NOMO-1 (cell line): ENCODE data around the gene DENND1A.

Source experiments
- DNase-seq, 2 experiments: peaks; one replicate each; lab custom pipeline; 2025; ENCODE audit not compliant: unreplicated experiment in 2 of 2; lab: John Stamatoyannopoulos, UW

DENND1A gene

DNA sequence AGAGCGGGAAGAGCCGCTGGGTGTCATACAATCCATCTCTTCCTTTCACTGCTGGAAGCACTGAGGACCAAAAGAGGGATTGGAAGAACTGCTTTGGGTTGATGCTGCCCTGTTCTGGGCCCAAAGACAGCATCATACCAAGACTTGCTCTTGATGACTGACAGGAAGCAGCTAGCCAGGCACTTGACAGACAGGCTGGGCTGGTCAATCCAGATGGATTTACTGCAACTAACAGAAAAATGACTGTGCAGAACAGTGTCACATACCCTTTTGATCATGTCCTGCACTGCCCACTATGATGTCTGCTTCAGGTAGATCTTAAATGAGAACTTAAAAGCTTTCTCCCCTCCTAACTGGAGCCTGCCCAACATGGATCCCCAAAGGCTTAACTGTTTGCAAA lies 416.4 kb downstream of the DENND1A start:
- no peak for DNase-seq

DNA sequence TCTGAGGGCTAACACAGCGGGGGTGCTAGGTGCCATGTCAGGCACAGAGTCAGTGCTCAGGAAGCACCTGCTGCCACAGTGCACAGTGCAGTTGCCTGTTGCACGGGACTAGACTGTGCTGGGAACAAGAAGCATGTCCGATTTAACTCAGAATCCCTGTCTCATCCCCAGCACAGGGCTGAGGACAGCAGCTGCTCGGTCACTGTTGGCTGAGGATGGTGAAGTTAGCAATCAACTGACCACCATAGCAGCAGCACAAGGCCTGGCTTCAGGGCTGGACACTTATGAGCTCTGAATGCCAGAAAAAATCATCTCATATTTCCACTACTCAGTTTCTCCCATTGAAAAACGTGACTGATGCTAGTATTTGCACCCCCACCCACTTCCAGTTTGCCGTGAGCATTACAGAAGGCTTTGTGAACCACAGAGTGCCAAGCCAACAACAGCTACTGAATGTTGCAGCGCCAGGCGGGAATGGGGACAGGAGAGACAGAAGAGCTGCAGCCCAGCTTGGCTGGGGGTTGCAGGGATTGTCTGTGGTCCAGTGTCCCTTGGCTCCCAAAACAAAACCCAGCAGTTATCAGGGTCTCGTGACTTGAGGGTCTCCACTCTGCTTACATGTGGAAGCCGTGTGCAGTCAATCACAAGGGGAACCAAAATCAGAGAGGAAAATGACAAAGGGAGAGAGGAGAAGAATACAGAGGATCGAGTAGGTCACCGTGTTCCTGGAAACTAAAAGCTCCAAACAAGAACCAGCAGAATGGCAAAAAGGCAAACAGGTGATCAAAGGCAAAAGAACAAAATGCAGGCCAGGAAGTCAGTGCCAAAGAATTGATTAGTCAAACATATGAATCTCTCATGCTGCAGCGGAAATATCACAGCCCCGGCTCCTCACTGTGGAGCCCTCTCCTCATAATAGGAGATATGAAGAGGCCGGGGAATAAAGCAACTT lies 418.3 kb downstream of the DENND1A start:
- no peak for DNase-seq

DNA sequence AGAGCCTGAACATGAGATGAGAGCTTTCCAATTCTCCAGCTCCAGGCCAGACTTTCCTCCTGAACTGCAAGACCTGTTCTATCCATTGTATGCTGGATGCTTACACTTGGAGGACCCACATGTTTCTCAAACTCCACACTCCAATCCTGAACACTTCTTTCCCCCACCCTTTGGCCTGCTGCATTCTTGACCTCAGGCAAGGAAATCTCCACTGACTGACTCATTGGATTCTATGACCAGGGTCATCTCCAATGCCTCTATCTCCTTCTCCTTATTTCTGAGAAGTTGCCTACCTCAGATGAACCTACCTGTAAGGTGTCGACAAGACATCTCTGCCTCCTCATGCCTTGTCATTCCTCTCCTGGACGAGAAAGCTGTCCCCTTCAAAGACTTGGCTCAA lies 420.3 kb downstream of the DENND1A start:
- DNase-seq, result no peak

DNA sequence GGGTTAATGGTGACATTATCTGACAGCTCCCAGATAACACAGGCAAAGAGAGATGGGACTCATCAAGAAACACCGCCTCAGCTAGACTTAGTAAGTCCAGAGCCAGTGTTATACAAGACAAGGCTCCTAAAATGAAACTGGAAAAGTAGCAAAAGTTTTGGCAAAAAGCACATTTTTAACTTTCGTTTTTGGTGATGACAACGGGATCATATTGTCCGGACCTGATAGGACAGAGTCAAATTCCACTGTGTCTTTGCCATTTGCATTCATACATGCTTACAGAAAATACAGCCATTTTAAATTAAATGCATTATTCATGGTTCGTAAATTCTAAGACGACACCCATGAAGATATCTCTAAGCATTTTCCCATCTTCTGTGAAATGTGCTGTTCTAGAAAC lies 421.9 kb downstream of the DENND1A start:
- no peak for DNase-seq

DNA sequence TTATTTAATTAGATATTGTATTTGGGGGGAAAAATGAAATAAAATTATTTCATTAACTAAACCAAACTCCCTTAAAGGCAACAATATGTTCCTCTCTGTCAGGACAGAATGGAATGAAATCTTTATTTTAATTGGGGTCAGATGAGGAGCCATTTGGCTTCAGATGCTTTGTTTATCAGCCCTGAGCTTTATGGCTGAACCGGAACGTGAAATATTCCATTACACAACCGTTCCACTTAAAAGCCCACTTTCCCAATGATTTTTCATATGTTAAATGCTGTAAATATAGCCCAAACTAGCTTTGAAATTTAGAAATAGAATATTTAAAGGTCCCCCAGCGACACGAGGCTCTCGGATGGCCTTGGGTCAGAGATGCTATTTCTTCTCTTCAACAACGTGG lies 424.4 kb downstream of the DENND1A start:
- no peak for DNase-seq

DNA sequence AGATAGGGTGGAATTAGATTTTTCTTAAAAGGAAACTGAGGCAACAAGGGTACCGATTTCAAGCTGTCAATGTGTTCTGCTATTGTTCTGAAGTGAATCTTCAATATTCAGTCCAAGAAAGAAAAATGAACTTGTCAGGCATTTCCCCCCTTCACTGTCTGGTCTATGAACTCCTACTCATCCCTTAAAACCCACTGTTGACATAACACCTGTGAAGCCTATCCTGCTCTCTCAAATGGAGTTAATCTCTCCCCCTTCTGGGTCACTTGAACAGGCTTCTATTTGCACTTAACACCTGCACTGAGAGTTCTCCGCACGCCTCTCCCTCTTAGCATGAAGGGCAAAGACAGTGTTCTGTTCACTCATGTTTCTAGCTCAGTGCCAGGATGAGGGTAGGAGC lies 429.6 kb downstream of the DENND1A start:
- DNase-seq, result no peak

DNA sequence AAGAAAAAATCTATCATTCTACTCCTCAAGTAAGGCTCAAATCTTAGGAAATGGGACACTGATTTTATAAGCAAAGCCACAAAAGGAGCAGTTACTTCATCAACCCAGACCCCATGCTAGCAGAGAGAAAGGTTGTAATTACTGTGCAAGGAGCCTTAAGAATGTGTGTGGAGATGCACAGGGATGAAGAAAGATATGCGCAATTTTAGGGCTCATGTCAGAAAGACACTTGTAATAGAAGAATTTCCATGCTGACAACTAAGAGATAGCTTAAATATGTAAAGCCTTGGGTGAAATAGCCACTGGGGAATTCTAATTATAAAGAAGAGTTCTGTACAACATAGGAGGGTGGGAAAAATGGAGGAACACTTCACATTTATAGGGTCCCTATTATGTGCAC lies 432.1 kb downstream of the DENND1A start:
- no peak for DNase-seq

DNA sequence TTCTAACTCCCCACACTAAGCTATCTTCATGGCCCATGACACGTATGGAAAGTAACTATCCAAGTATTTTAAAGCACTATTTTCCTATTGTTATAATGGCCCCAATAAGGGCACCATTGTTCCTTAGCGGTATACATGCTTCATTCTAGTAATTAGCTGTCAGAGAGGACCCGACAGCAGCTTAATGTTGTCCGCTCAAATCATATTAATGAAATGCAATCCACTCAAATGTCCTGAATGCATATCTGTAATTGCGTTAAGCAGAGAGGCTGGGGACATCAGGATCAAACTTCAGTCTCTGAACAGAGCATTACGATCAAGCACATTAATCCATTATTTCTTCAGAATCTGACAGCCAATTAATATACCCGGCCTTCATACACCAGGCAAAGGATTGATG lies 434.2 kb downstream of the DENND1A start:
- no peak for DNase-seq

DNA sequence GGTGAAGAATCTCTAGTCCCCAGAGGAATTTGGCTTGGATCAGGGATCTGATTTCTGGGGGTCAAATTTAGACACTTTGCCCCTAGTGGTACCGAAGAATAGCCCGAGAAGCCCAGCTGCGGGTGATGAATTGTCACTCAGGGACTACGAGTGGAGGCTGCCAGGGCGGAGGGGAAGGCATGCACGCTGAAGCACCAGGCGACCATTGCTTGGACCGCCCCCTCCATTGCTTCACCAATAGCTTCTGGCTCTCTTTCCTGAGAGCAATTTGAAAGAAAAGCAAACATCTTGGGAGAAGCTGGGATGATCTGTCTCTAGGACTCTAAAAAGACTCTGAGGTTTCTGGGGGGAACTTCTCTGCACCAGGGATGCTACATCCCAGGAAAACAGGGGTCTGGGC lies 436.3 kb downstream of the DENND1A start:
- no peak for DNase-seq

DNA sequence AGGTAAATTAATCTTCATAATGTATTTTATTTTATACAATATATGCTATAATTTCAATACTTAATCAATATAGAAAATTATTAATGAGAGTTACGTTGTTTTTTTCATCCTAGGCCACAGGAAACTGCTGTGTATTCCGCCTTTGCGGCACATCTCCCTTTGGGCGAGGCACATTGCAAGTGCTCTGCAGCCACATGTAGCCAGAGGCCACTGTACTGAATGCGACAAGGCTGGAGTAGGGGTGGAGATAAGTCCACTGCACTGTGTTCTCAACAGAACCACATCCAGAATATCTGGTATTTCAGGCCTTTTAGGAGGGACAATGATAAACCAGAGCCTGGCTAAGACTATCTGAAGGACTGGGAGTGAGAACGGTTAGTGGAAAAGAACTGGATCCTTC lies 439.2 kb downstream of the DENND1A start:
- no peak for DNase-seq

DNA sequence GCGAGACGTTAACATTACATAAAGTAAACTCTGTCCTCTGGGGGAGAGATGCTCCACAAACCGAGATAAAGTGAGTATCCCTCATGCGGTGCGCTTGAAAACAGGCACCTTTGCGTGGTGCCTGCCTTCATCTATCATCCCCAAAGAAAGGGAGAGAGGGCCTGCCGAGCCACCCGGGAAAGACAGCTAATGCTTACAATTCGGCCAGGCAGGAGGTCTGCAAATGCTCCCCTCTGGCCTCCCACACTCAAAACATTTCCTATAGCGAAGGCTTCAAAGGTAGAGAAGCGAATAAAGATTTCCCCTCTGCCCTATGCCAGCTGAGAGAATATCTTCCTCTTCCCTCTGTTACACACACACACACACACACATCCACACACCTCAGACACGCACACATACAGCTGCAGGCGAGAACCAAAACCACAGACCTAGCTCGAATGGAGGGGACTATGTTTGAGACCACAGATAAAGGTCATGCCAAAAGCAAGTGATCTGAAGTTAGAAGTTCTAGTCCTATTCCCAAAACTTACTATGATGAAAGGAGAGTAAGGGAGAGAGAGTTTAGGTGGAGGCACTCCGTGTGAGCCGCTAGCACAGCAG lies 441.1 kb downstream of the DENND1A start:
- DNase-seq, result no peak

DNA sequence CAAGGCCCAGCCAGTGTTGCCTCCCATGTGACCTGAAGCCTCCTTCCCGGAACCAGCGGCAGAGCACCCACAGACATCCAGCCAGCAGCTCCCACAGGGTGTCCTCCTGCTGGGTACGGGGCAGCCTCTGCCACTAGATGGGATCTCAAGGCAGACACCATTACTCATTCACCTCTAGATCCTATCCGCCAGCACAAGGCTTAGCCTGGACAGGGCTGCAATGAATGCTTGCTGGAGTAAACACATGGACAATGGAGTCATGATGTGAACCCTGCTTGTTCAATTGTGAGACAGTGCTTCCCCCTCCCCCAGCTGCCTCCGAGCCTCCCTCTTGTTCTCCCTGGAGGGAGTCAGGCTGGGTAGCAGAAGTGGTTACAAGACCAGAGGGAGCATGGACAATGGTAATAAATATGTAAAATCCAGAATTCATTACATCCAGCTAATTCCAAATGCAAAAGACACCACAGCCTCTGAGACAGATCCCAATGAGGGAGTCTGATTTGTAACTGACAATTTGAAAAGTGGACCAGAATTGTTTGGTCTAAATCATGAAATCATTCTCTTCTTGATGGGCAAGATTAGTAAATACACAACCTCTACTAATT lies 441.9 kb downstream of the DENND1A start:
- DNase-seq, result no peak

DNA sequence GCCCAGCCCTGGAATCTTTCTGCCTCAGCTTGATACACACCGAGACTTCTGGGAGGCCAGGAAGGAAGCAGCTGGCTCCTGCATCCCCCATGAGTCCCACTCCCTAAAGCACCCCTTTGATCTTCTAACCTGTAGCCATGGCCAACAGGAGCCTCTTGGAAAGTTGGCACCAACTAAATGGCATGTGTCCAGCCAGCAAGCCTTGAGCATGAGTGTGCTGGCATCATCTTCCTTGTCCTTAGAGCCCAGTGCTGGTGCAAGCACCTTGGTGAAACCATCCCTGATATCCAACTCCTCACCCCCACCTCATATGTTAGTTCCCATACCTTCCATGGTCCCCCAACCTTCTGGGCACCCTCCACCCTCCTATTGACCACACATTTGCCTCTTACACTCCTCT lies 443.5 kb downstream of the DENND1A start:
- DNase-seq, result no peak

DNA sequence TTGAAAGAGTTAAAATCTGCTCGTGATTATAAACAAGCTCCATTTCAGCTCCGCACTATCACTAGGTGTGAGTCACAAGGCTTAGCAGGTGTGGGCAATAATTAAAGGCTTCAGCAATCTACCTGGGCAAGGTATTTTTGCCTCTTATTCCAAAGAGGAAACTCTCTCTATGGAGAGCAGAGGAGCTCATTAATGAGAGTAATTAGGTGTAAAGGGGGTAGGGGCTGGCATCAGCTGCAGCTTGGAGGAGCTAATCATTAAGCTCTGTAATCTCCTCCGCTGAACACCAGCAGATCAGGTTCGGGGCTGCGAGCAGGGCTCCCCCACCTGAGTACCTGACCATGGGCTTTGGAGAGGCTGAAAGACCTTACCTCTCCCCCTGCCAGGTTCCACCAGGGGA lies 444.7 kb downstream of the DENND1A start:
- no peak for DNase-seq

DNA sequence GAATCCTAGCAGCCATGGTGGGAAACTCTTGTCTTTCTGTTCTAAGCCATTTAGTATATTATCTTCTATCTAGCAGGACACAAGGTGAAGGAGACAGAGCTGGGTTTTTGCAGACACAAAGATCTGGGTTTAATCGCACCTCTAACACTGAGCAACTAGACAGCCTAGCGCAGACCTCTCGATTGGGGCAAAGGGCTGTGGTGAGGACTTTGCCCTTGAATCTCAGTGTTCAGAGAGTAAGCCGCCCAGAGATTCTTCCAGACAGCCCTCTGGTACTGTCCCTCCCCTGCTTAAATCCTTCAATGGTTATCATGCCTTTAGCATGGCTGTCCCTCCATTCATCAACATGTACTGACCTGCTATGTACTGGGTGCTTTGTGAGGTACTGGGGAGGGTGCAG lies 445.8 kb downstream of the DENND1A start:
- no peak for DNase-seq

DNA sequence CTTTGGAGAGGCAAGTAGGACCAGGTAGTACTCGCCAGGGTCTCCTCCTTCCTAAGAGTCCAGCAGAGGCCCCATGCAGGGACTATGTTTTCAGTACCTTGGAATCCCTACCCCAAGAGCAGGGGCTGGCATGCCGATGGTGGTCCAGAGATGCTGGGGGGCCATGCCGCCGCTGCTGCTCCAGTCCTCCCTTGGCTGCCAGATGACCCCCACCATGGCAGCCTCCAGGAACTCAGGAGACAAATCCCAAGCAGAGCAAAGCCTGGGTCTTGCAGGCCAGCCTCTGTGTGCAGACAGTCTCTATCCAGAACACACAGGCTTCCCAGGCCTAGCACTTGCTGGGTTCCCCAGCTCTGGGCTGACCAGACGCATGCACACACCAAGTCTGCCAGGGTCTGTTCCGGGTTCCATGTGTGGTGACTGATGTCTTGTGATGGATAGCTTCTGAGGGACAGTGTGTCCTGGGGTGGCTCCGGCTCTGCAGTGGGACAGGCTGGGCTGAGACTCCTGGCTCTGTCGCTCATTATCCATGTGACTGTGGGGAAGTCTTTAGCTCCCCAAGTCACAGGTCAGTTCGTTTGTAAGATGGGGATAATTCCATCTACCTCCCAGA lies 446.6 kb downstream of the DENND1A start:
- no peak for DNase-seq

DNA sequence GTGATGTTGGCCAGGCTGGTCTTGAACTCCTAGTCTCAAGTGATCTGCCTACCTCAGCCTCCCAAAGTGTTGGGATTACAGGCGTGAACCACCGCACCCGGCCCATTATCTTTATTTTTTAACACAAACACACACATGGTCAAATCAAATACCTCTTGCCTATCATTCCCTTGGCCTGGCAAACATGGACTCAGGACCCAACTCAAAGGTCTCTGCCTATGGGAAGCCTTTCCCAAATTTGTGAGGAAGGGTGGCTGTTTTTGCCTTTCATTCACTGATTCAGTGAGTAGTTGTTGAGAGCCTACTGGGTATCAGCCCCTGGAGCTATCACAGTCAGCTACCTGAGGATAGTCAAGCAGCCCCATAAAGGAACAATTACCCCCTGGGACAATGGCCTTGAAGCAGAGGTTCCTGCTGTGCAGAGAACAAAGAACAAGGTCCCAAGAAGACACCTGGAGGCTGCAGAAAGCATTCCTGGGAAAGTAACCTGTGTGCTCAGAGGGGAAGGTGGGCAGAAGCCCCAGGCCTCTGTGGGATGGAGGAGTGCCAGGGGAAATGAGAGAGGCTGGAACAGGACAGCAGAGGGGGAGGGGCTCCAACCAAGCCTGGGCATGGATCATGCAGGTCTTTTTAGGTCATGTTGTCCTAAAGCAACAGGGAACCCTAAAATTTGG lies 447.5 kb downstream of the DENND1A start:
- no peak for DNase-seq

DNA sequence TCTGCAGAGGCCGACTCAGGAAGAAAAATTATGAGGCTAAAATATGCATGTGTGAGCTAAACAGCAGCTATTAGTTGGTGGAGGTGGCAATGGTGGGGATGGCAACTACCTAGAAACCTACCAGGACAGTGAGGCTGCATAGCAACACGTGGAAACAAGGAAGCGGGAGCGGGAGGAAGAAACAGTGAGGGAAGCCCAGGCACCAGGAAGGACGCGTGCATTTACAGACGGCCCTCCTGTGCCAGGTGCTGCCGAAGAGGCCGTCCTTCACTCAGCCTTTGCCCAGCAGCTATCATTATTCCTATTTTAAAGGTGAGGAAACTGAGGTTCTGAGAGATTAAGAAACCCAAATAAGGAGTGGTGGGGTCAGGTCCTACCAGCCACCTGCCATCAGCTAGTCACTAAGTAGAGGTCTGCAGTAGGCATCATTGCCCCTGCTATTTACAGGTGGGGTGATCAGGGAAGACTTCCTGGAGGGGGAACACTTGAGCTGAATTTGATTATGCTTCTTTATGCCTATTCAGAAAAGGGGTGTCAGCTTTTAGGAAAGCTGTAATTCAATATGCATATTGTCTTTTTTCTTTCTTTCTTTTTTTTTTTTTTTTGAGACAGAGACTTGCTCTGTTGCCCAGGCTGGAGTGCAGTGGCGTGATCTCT lies 448.6 kb downstream of the DENND1A start:
- no peak for DNase-seq

DNA sequence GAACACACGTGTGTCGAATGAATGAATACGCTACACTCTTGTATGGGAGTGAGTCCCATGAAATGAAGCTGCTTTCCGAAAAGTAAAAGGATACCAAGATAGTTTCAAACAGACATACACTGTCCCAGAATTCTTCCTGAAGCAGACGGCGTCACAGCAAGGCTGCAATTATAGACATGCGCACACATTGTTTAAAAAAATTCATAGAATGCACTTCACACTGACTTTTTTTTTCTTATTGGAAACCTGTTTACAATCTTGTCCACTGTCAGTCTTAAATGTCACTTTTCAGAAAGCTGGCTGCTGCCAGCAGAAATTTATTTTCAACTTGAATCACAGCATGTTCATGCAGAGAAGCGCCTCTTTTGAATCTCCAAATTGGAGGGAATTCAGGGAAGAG lies 449.1 kb downstream of the DENND1A start:
- DNase-seq, result no peak

DNA sequence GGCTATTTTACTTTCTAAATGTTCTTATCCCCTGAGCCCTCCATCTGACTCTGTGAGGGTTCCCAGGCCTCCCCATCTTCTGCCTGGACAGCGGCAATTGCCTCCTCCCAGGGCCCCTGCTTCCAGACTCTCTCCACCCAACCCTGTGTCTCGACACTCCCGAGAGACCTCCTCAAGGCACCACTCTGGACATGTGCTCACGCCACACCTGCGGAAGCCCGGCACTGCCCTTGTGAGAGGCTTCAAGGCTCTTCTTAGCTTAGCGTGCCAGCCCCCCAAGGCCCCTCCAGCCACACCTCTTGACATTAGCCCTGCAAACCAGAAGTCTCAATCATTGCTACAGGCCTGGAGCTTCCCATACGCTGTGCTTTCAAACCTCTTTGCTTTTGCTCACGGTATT lies 449.8 kb downstream of the DENND1A start:
- DNase-seq, result no peak
